Thyroid gland (tissue), 4 donors: ENCODE data around the gene PANX3.

Experiments
- CTCF ChIP-seq, 6 experiments: fragments of 200-600 bp in 3 of 6; fragments of 450-650 bp in 3 of 6; sonication (generic) in 3 of 6; IDR thresholded peaks; one replicate each; pipeline ENCODE4 v1.5.1; 2016 to 2019; ENCODE audit warnings: antibody characterized with exemption in 6 of 6, mild to moderate bottlenecking in 2 of 6, inconsistent platforms in 1 of 6, moderate library complexity in 1 of 6
- POLR2A ChIP-seq, 2 donors: fragments of 450-650 bp; IDR thresholded peaks; one replicate each; pipeline ENCODE4 v1.6.1; 2017; ENCODE audit warnings: antibody characterized with exemption in 2 of 2, mild to moderate bottlenecking in 2 of 2, moderate library complexity in 1 of 2

GRCh38 chr11:124608147-124608546 is 3.1 kb upstream of the PANX3 start:
- no peak for TF ChIP-seq CTCF (IDR thresholded peaks at IDR 0.05)
- TF ChIP-seq POLR2A (IDR thresholded peaks at IDR 0.05) = no peak
